Upper lobe of left lung (tissue), 6 donors: ENCODE data around the gene YIPF1. TPM values are rescaled to one million over a fixed set of nuclear protein-coding genes. Genes with fewer than 3 reads are reported as not detected.

Experiments
- ATAC-seq, 2 donors: fragments of 200-7000 bp; cut with Tn5 transposase; one replicate each; pipeline ENCODE4 v1.9.1; 2022; ENCODE audit warnings: mild to moderate bottlenecking in 2 of 2, moderate library complexity in 2 of 2; ENCODE audit not compliant: low FRiP score in 2 of 2
- DNase-seq, 2 donors: peaks; one replicate each; pipeline ENCODE4 v3.0.0-alpha.2; 2019 to 2020
- H3K27ac ChIP-seq, 4 donors: fragments of 200-600 bp; sonication (generic); one replicate each; pipeline ENCODE4 v1.5.1; 2016 to 2019
- H3K27me3 ChIP-seq, 4 donors: fragments of 200-600 bp; sonication (generic); one replicate each; pipeline ENCODE4 v1.5.1; 2017 to 2019
- H3K36me3 ChIP-seq, 4 donors: fragments of 200-600 bp; sonication (generic); one replicate each; pipeline ENCODE4 v1.5.1; 2016 to 2019
- H3K4me1 ChIP-seq, 4 donors: fragments of 200-600 bp; sonication (generic); one replicate each; pipeline ENCODE4 v1.5.1; 2018 to 2019
- H3K4me3 ChIP-seq, 4 donors: fragments of 200-600 bp; sonication (generic); one replicate each; pipeline ENCODE4 v1.5.1; 2017 to 2019; ENCODE audit warnings: mild to moderate bottlenecking in 2 of 4, moderate library complexity in 1 of 4
- H3K9me3 ChIP-seq, 4 donors: fragments of 200-600 bp; sonication (generic); one replicate each; pipeline ENCODE4 v1.5.1; 2018 to 2019
- EP300 ChIP-seq, 4 donors: sonication (generic); formaldehyde crosslinking; IDR thresholded peaks; one replicate each; pipeline ENCODE4 v1.5.1; 2017; ENCODE audit warnings: antibody characterized with exemption in 4 of 4, control low read depth in 2 of 4
- POLR2A ChIP-seq, 4 donors: fragments of 450-650 bp; IDR thresholded peaks; one replicate each; pipeline ENCODE4 v1.5.1; 2016 to 2017; ENCODE audit warnings: antibody characterized with exemption in 4 of 4, mild to moderate bottlenecking in 2 of 4
- POLR2AphosphoS5 ChIP-seq, 2 donors: sonication (generic); formaldehyde crosslinking; IDR thresholded peaks; one replicate each; pipeline ENCODE4 v1.5.1; 2017; ENCODE audit warnings: antibody characterized with exemption in 2 of 2
- WGBS, 2 donors: methylation state at CpG; one replicate each; pipeline ENCODE4 v1.1.5; 2017 to 2018; 5-methylcytosine and 5-hydroxymethylcytosine counted together
- small RNA-seq, 4 donors: library from RNA; depleted of rRNA; stranded (forward); fragments of <200 nt; gene quantifications; one replicate each; pipeline ENCODE3, GENCODE V24; 2016
- total RNA-seq, 6 donors: library from RNA; depleted of rRNA in 4 of 6; stranded (reverse); fragments of >200 nt in 4 of 6; gene quantifications; one replicate each; pipeline versions ENCODE4 v1.1.0 to v1.2.1, GENCODE V29; 2016 to 2021
- TF ChIP-seq, protein P1 (sequence below), 6 experiments: fragments of 450-650 bp in 4 of 6; fragments of 200-600 bp in 2 of 6; sonication (generic) in 2 of 6; IDR thresholded peaks; one replicate each; pipeline ENCODE4 v1.5.1; 2016 to 2019; ENCODE audit warnings: antibody characterized with exemption in 6 of 6
- donor health status: DM: no; HTN: no; CAD: no; lungs with moderate emphysema.
- donor health status: DM: no; HTN: yes; CAD: no; lungs with severe emphysema.

The YIPF1 gene
- total RNA-seq, 6 donors from 2014 or later: 14.8 to 52.4 (median 22.0) TPM

GRCh38 chr1:53804181-53804580 lies 85.4 kb downstream of the YIPF1 start:
- TF ChIP-seq, protein P1, sequence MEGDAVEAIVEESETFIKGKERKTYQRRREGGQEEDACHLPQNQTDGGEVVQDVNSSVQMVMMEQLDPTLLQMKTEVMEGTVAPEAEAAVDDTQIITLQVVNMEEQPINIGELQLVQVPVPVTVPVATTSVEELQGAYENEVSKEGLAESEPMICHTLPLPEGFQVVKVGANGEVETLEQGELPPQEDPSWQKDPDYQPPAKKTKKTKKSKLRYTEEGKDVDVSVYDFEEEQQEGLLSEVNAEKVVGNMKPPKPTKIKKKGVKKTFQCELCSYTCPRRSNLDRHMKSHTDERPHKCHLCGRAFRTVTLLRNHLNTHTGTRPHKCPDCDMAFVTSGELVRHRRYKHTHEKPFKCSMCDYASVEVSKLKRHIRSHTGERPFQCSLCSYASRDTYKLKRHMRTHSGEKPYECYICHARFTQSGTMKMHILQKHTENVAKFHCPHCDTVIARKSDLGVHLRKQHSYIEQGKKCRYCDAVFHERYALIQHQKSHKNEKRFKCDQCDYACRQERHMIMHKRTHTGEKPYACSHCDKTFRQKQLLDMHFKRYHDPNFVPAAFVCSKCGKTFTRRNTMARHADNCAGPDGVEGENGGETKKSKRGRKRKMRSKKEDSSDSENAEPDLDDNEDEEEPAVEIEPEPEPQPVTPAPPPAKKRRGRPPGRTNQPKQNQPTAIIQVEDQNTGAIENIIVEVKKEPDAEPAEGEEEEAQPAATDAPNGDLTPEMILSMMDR (IDR thresholded peaks at IDR 0.05): no peak
- no peak for TF ChIP-seq EP300 (IDR thresholded peaks at IDR 0.05)
- TF ChIP-seq POLR2A (IDR thresholded peaks at IDR 0.05): no peak
- TF ChIP-seq POLR2AphosphoS5 (IDR thresholded peaks at IDR 0.05): no peak
- no peak for DNase-seq
- Histone ChIP-seq H3K4me1 (no peaks in the 10 kb centered on the region), H3K4me3 (no peak overlapping the region), H3K36me3 (peaks cover 0 to 52% (median 14%) of the 10 kb centered on the region in 4 donors), H3K9me3 (no peaks in the 10 kb centered on the region), H3K27ac (no peak overlapping the region), H3K27me3 (no peaks in the 10 kb centered on the region)
- ATAC-seq: no peak
- WGBS, 2 donors: 96 to 97% methylated on average over 7 of the region's 7 CpGs

Small RNA genes lying within 50 kb of the gene (small RNA-seq; reads per million reads assigned to genes)
- gene AL049745.1: 0 reads per million in 4 donors

Other genes starting within 250 kb of the YIPF1 start
- 1 to 10 TPM in 1 of 6 donors, under 1 TPM in 1, not detected in 4; 0.26 to 1.0 TPM for gene GLIS1, start 150.6 kb downstream of the YIPF1 start, total RNA-seq
- gene NDC1, start 51.5 kb downstream of the YIPF1 start, total RNA-seq: 10 to 100 TPM in 1 of 6 donors, 1 to 10 TPM in 5; 1.2 to 10.9 (median 8.2) TPM
- under 1 TPM in 1 of 6 donors, not detected in 5; 0.20 TPM for gene DIO1, start 4.4 kb upstream of the YIPF1 start, total RNA-seq
- gene IFT25, start 55.9 kb upstream of the YIPF1 start, total RNA-seq: 10 to 100 TPM; 11.1 to 35.5 (median 15.8) TPM
- 10 to 100 TPM; 13.2 to 26.6 (median 17.6) TPM for gene LRRC42, start 56.6 kb upstream of the YIPF1 start, total RNA-seq
- 10 to 100 TPM in 2 of 6 donors, 1 to 10 TPM in 3, under 1 TPM in 1; 0.46 to 27.4 (median 7.9) TPM for gene LDLRAD1, start 128.4 kb upstream of the YIPF1 start, total RNA-seq
- gene TMEM59, start 163.4 kb upstream of the YIPF1 start, total RNA-seq: 100 to 1,000 TPM in 5 of 6 donors, 10 to 100 TPM in 1; 66.0 to 432 (median 263) TPM
- gene TCEANC2, start 163.8 kb upstream of the YIPF1 start, total RNA-seq: 10 to 100 TPM in 1 of 6 donors, 1 to 10 TPM in 5; 2.0 to 11.5 (median 4.6) TPM